Osteocyte (in vitro differentiated cells): ENCODE data around the gene MIA. TPM values are rescaled to one million over a fixed set of nuclear protein-coding genes. Genes with fewer than 3 reads are reported as not detected.

Source experiments
- DNase-seq: peaks from one replicate; pipeline ENCODE4 v3.0.0; 2021; ENCODE audit warnings: mixed read lengths; ENCODE audit not compliant: unreplicated experiment; ENCODE audit errors: extremely low spot score
- H3K27ac Mint-ChIP-seq: one replicate; pipeline ENCODE4 v1.8.0; 2021; ENCODE audit warnings: mild to moderate bottlenecking, mixed read lengths; ENCODE audit not compliant: unreplicated experiment
- H3K27me3 Mint-ChIP-seq: one replicate; pipeline ENCODE4 v1.8.0; 2021; ENCODE audit warnings: mixed read lengths; ENCODE audit not compliant: unreplicated experiment
- H3K36me3 Mint-ChIP-seq: one replicate; pipeline ENCODE4 v1.8.0; 2021; ENCODE audit warnings: mixed read lengths; ENCODE audit not compliant: unreplicated experiment
- H3K4me1 Mint-ChIP-seq: one replicate; pipeline ENCODE4 v1.8.0; 2021; ENCODE audit warnings: mixed read lengths; ENCODE audit not compliant: unreplicated experiment
- H3K4me3 Mint-ChIP-seq: one replicate; pipeline ENCODE4 v1.8.0; 2021; ENCODE audit warnings: mild to moderate bottlenecking, moderate library complexity, mixed read lengths; ENCODE audit not compliant: unreplicated experiment
- H3K9me3 Mint-ChIP-seq: one replicate; pipeline ENCODE4 v1.8.0; 2021; ENCODE audit warnings: mixed read lengths; ENCODE audit not compliant: unreplicated experiment
- total RNA-seq: library from RNA; stranded (reverse); gene quantifications from 2 replicates; pipeline ENCODE4 v1.2.1, GENCODE V29; 2021
- TF ChIP-seq, protein P1 (sequence below): fragments of 200-600 bp; sonication (generic); IDR thresholded peaks from 2 replicates; pipeline ENCODE4 v1.5.0; 2021; ENCODE audit warnings: antibody characterized with exemption, mild to moderate bottlenecking, moderate library complexity

The MIA gene
- total RNA-seq, 1 donor from 2014 or later: not detected

DNA sequence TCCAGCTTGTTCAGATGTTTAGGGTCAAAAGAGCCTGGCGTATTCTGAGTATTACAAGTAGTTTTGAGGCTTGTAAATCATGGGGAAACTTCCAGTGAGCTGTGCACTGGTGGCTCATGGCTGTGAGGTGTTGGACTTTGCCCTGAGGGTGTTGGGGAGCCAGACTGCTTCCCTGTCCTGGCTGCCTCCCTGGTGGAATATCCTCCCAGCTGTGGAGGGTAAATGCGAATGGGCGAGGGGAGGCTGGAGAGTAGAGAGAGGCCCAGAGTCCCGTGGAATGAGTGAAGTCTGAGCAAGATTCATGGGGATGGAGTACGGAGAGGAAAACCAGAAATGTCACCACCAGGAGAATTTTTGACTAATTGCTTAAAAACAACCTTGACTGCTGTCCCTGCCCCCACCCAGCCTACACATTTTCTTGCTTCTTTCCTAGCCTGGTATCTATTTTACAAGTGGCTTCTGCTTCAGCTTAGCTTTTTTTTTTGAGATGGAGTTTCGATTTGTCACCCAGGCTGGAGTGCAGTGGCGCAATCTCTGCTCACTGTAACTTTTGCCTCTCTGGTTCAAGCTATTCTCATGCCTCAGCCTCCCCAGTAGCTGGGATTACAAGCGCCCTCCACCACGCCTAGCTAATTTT, 20.6 kb upstream of the MIA start:
- peak overlapping the region; percentile 68 for H3K27ac Mint-ChIP-seq
- no peak overlapping the region for H3K4me3 Mint-ChIP-seq
- TF ChIP-seq, protein P1, sequence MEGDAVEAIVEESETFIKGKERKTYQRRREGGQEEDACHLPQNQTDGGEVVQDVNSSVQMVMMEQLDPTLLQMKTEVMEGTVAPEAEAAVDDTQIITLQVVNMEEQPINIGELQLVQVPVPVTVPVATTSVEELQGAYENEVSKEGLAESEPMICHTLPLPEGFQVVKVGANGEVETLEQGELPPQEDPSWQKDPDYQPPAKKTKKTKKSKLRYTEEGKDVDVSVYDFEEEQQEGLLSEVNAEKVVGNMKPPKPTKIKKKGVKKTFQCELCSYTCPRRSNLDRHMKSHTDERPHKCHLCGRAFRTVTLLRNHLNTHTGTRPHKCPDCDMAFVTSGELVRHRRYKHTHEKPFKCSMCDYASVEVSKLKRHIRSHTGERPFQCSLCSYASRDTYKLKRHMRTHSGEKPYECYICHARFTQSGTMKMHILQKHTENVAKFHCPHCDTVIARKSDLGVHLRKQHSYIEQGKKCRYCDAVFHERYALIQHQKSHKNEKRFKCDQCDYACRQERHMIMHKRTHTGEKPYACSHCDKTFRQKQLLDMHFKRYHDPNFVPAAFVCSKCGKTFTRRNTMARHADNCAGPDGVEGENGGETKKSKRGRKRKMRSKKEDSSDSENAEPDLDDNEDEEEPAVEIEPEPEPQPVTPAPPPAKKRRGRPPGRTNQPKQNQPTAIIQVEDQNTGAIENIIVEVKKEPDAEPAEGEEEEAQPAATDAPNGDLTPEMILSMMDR: no peak
- H3K36me3 Mint-ChIP-seq: peaks cover 27% of the 10 kb centered on the region
- no peak for DNase-seq
- no peaks in the 10 kb centered on the region for H3K9me3 Mint-ChIP-seq
- H3K27me3 Mint-ChIP-seq: no peaks in the 10 kb centered on the region
- H3K4me1 Mint-ChIP-seq: peaks cover 29% of the 10 kb centered on the region

DNA sequence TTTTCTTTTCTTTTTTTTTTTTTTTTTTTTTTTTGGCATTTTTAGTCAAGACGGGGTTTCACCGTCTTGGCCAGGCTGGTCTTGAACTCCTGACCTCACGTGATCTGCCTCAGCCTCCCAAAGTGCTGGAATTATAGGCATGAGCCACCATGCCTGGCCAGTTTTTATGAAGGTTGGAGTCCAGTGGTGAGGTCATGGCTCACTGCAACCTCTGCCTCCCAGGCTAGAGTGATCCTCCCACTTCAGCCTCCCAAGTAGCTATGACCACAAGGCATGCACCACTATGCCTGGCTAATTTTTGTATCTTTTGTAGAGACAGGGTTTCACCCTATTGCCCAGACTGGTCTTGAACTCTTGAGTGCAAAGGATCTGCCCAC, 20.1 kb upstream of the MIA start:
- Mint-ChIP-seq H3K4me3 (no peak overlapping the region), H3K27me3 (no peaks in the 10 kb centered on the region), H3K4me1 (peaks cover 24% of the 10 kb centered on the region), H3K36me3 (peaks cover 31% of the 10 kb centered on the region), H3K27ac (no peak overlapping the region), H3K9me3 (no peaks in the 10 kb centered on the region)
- no peak for DNase-seq
- TF ChIP-seq, protein P1: no peak

DNA sequence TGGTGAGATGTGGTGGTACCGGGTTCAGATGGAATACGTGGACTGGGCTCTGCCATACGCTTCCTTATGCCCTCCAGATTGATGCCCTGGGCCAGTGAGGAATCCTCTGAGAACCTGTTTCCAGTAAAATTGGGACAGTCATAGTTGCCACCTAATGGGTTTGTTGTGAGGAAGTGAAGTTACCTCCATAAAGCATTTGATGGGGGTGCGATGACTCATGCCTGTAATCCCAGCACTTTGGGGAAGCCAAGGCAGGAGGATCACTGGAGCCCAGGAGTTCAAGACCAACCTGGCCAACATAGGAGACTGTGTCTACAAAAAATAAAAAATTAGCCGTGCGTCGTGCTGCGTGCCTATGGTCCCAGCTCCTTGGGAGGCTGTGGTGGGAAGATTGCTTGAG, 19.5 kb upstream of the MIA start:
- no peaks in the 10 kb centered on the region for H3K9me3 Mint-ChIP-seq
- no peak for DNase-seq
- H3K36me3 Mint-ChIP-seq: peaks cover 37% of the 10 kb centered on the region
- no peak overlapping the region for H3K4me3 Mint-ChIP-seq
- no peaks in the 10 kb centered on the region for H3K27me3 Mint-ChIP-seq
- no peak overlapping the region for H3K27ac Mint-ChIP-seq
- peaks cover 23% of the 10 kb centered on the region for H3K4me1 Mint-ChIP-seq
- TF ChIP-seq, protein P1: no peak

DNA sequence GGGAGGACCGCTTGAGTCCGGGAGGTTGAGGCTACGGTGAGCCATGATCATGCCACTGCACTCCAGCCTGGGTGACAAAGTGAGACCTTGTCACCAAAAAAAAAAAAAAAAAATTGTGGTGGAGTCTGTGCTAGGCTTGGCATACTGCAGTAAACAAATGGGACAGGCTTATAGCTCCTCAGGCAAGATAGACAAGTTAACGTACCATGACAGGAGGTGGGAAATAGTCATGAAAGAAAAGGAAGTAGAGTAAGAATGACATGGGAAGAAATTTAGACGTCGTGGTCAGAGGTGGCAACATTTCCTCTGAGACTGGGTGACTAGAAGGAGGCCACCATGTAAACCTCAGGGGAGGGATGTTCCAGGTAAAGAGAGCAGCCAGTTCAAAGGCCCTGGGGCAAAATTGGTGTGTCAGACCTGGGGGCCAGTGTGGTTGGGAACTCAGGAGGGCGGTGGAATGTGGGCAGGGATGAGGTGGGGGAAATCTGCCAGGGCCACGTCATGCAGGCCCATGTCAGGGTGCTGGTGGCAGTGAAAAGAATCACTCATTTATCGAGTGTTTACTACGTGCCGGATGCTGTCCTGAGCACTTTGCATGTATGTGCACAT, 18.7 kb upstream of the MIA start:
- TF ChIP-seq, protein P1: no peak

DNA sequence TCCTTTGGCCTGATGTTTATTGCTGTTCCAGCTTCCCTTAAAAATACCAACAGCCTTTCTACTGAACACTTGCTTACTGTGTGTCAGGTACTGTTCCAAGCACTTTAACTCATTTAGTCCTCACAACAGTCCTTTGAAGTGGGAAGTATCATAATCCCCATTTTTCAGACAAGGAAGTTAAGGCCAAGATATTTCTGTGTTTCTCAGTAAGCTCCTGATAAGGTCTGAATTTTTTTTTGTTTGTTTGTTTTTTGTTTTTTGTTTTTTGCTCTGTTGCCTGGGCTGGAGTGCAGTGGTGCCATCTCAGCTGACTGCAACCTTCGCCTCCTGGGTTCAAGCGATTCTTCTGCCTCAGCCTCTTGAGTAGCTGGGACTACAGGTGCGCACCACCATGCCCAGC, 16.8 kb upstream of the MIA start:
- Mint-ChIP-seq H3K36me3 (peaks cover 53% of the 10 kb centered on the region), H3K27me3 (no peaks in the 10 kb centered on the region), H3K4me3 (no peak overlapping the region), H3K9me3 (no peaks in the 10 kb centered on the region), H3K27ac (no peak overlapping the region), H3K4me1 (peaks cover 11% of the 10 kb centered on the region)
- no peak for DNase-seq
- TF ChIP-seq, protein P1: no peak

More for the DNA sequence above, 18.7 kb upstream of the MIA start:
- Mint-ChIP-seq H3K27me3 (no peaks in the 10 kb centered on the region), H3K36me3 (peaks cover 41% of the 10 kb centered on the region), H3K4me3 (no peak overlapping the region), H3K9me3 (no peaks in the 10 kb centered on the region), H3K27ac (no peak overlapping the region), H3K4me1 (peaks cover 23% of the 10 kb centered on the region)
- DNase-seq: no peak
